Liver (tissue), 9 donors: ENCODE data around the gene CARHSP1. TPM values are rescaled to one million over a fixed set of nuclear protein-coding genes. Genes with fewer than 3 reads are reported as not detected.

Experiments used
- DNase-seq: peaks from one replicate; pipeline ENCODE4 v3.0.0-alpha.2; 2017; ENCODE audit warnings: low spot score
- H3K27ac ChIP-seq, 2 donors: one replicate each; pipeline ENCODE4 v1.7.0; 2013; ENCODE audit warnings: inconsistent platforms in 2 of 2, low read length in 2 of 2, control low read depth in 1 of 2, low read depth in 1 of 2, mild to moderate bottlenecking in 1 of 2
- H3K27me3 ChIP-seq, 4 donors: one replicate each; pipeline versions ENCODE4 v1.6.1 to v1.7.0; 2013; ENCODE audit warnings: low read length in 3 of 4, inconsistent platforms in 1 of 4, mild to moderate bottlenecking in 1 of 4, moderate library complexity in 1 of 4; ENCODE audit not compliant: control insufficient read depth in 4 of 4, insufficient read depth in 4 of 4
- H3K36me3 ChIP-seq, 4 donors: one replicate each; pipeline versions ENCODE4 v1.6.1 to v1.7.0; 2013; ENCODE audit warnings: low read length in 3 of 4, mild to moderate bottlenecking in 3 of 4, low read depth in 1 of 4, moderate library complexity in 1 of 4; ENCODE audit not compliant: control insufficient read depth in 4 of 4, insufficient read depth in 3 of 4
- H3K4me1 ChIP-seq, 4 donors: one replicate each; pipeline versions ENCODE4 v1.6.1 to v1.7.0; 2013; ENCODE audit warnings: low read length in 3 of 4, mild to moderate bottlenecking in 3 of 4, moderate library complexity in 1 of 4; ENCODE audit not compliant: control insufficient read depth in 4 of 4, insufficient read depth in 4 of 4
- H3K4me3 ChIP-seq, 3 donors: one replicate each; pipeline versions ENCODE4 v1.6.1 to v1.7.0; 2013; ENCODE audit warnings: low read length in 3 of 3, control low read depth in 1 of 3, low read depth in 1 of 3, mild to moderate bottlenecking in 1 of 3
- H3K9ac ChIP-seq, 2 donors: one replicate each; pipeline ENCODE4 v1.7.0; 2013; ENCODE audit warnings: low read length in 2 of 2, mild to moderate bottlenecking in 2 of 2, moderate library complexity in 2 of 2, control low read depth in 1 of 2, low read depth in 1 of 2
- H3K9me3 ChIP-seq, 4 donors: one replicate each; pipeline versions ENCODE4 v1.6.1 to v1.7.0; 2013; ENCODE audit warnings: low read length in 3 of 4; ENCODE audit not compliant: control insufficient read depth in 4 of 4
- EGR1 ChIP-seq, 2 donors: IDR thresholded peaks; 2 replicates each; pipeline ENCODE4 v1.6.1; 2016 to 2018; ENCODE audit warnings: antibody characterized with exemption in 2 of 2, low read depth in 2 of 2
- FOXA1 ChIP-seq: IDR thresholded peaks from 2 replicates; pipeline ENCODE4 v1.6.1; 2016; ENCODE audit warnings: antibody characterized with exemption
- FOXA2 ChIP-seq: IDR thresholded peaks from 2 replicates; pipeline ENCODE4 v1.6.1; 2016; ENCODE audit warnings: antibody characterized with exemption
- GABPA ChIP-seq, 2 donors: IDR thresholded peaks in 1 of 2; conservative IDR thresholded peaks in 1 of 2; 2 replicates each; pipeline ENCODE4 v1.6.1; 2016; ENCODE audit warnings: antibody characterized with exemption in 2 of 2, mild to moderate bottlenecking in 1 of 2, moderate library complexity in 1 of 2
- HNF4A ChIP-seq, 2 donors: conservative IDR thresholded peaks; 2 replicates each; pipeline ENCODE4 v1.6.1; 2016; ENCODE audit warnings: antibody characterized with exemption in 2 of 2, mild to moderate bottlenecking in 2 of 2
- HNF4G ChIP-seq: IDR thresholded peaks from 2 replicates; pipeline ENCODE4 v1.6.1; 2016; ENCODE audit warnings: antibody characterized with exemption
- JUND ChIP-seq, 2 donors: IDR thresholded peaks; 2 replicates each; pipeline ENCODE4 v1.6.1; 2016; ENCODE audit warnings: antibody characterized with exemption in 2 of 2
- NR2F2 ChIP-seq: IDR thresholded peaks from 2 replicates; pipeline ENCODE4 v1.6.1; 2016; ENCODE audit warnings: antibody characterized with exemption
- RAD21 ChIP-seq, 2 donors: IDR thresholded peaks; 2 replicates each; pipeline ENCODE4 v1.6.1; 2016; ENCODE audit warnings: antibody characterized with exemption in 2 of 2, mild to moderate bottlenecking in 2 of 2
- RXRA ChIP-seq, 2 donors: IDR thresholded peaks; 2 replicates each; pipeline ENCODE4 v1.6.1; 2017 to 2018; ENCODE audit warnings: antibody characterized with exemption in 2 of 2, mild to moderate bottlenecking in 1 of 2
- SP1 ChIP-seq: IDR thresholded peaks from 2 replicates; pipeline ENCODE4 v1.6.1; 2018; ENCODE audit warnings: antibody characterized with exemption, mild to moderate bottlenecking
- TAF1 ChIP-seq: conservative IDR thresholded peaks from 2 replicates; pipeline ENCODE4 v1.6.1; 2016; ENCODE audit warnings: antibody characterized with exemption, mild to moderate bottlenecking
- YY1 ChIP-seq: IDR thresholded peaks from 2 replicates; pipeline ENCODE4 v1.6.1; 2016; ENCODE audit warnings: antibody characterized with exemption, mild to moderate bottlenecking
- ZBTB33 ChIP-seq: IDR thresholded peaks from 2 replicates; pipeline ENCODE4 v1.6.1; 2016; ENCODE audit warnings: antibody characterized with exemption
- WGBS: extraction: QIAGEN DNeasy Blood & Tissue Kit; methylation state at CpG from one replicate; pipeline ENCODE4 v1.1.7; 2013; 5-methylcytosine and 5-hydroxymethylcytosine counted together
- polyA plus RNA-seq, 2 donors: library from polyadenylated mRNA; stranded (reverse) in 1 of 2; unstranded in 1 of 2; fragments of 200-250 nt in 1 of 2; fragments of >200 nt in 1 of 2; fragmentation: Nextera tagmentation in 1 of 2; extraction: Ambion mirVana in 1 of 2; gene quantifications; one replicate each; pipeline versions ENCODE4 v1.2.1 to v1.2.3, GENCODE V29; 2013 to 2015
- total RNA-seq, 2 donors: library from RNA; depleted of rRNA; stranded (reverse); fragments of >200 nt; gene quantifications; one replicate each; pipeline ENCODE4 v1.2.3, GENCODE V29; 2014
- TF ChIP-seq, protein P1 (sequence below): IDR thresholded peaks from 2 replicates; pipeline ENCODE4 v1.6.1; 2016; ENCODE audit warnings: antibody characterized with exemption
- TF ChIP-seq, protein P2 (sequence below): IDR thresholded peaks from 2 replicates; pipeline ENCODE4 v1.6.1; 2016; ENCODE audit warnings: antibody characterized with exemption, mild to moderate bottlenecking
- TF ChIP-seq, protein P3 (sequence below): fragments of 150-350 bp; IDR thresholded peaks from 2 replicates; pipeline ENCODE4 v1.5.1; 2017; ENCODE audit warnings: improper control_type of control experiment, low read depth, low read length; ENCODE audit not compliant: missing input control
- TF ChIP-seq, protein P4 (sequence below): IDR thresholded peaks from 2 replicates; pipeline ENCODE4 v1.6.1; 2016; ENCODE audit warnings: antibody characterized with exemption
- donor health status: healthy.
- donor health status: healthy.
- donor health status: healthy.
- donor health status: healthy.
- donor health status: healthy.

Gene CARHSP1
- total and polyA plus RNA-seq, 4 donors, result 81.2 to 162 (median 119) TPM

- no peak for DNase-seq
Observed at GRCh38 chr16:8859913-8860881, 8.6 kb downstream of the CARHSP1 start.

More at GRCh38 chr16:8859913-8860881, 8.6 kb downstream of the CARHSP1 start:
- no peaks in the 10 kb centered on the region for H3K27me3 ChIP-seq
- peaks cover 7 to 26% (median 9%) of the 10 kb centered on the region in 4 donors for H3K36me3 ChIP-seq
- H3K4me1 ChIP-seq, result peaks cover 20 to 59% (median 46%) of the 10 kb centered on the region in 4 donors
- peak overlapping the region; percentile 45 to 75 (median 54) for H3K4me3 ChIP-seq
- TF ChIP-seq HNF4G (no peak), FOXA2 (peak; percentile 8), YY1 (peak; percentile 62), NR2F2 (peak; percentile 99), HNF4A (conservative IDR thresholded peaks at IDR 0.05) (peak; percentile 66 to 73), ZBTB33 (peak; percentile 69), RAD21 (IDR thresholded peaks at IDR 0.05) (peak; percentile 49 to 58), TAF1 (no peak), JUND (IDR thresholded peaks at IDR 0.05) (peak; percentile 43 to 56), SP1 (peak; percentile 85), FOXA1 (no peak), GABPA (IDR thresholded peaks at IDR 0.05 in 1 of 2, conservative IDR thresholded peaks at IDR 0.05 in 1 of 2) (no peak), EGR1 (IDR thresholded peaks at IDR 0.05; ENCODE audit: low read depth in 2 of 2) (peak in 1 of 2 donors; percentile 48), RXRA (IDR thresholded peaks at IDR 0.05) (peak; percentile 88 to 91)
- TF ChIP-seq, protein P1, sequence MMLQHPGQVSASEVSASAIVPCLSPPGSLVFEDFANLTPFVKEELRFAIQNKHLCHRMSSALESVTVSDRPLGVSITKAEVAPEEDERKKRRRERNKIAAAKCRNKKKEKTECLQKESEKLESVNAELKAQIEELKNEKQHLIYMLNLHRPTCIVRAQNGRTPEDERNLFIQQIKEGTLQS, result peak; percentile 66
- TF ChIP-seq, protein P2, sequence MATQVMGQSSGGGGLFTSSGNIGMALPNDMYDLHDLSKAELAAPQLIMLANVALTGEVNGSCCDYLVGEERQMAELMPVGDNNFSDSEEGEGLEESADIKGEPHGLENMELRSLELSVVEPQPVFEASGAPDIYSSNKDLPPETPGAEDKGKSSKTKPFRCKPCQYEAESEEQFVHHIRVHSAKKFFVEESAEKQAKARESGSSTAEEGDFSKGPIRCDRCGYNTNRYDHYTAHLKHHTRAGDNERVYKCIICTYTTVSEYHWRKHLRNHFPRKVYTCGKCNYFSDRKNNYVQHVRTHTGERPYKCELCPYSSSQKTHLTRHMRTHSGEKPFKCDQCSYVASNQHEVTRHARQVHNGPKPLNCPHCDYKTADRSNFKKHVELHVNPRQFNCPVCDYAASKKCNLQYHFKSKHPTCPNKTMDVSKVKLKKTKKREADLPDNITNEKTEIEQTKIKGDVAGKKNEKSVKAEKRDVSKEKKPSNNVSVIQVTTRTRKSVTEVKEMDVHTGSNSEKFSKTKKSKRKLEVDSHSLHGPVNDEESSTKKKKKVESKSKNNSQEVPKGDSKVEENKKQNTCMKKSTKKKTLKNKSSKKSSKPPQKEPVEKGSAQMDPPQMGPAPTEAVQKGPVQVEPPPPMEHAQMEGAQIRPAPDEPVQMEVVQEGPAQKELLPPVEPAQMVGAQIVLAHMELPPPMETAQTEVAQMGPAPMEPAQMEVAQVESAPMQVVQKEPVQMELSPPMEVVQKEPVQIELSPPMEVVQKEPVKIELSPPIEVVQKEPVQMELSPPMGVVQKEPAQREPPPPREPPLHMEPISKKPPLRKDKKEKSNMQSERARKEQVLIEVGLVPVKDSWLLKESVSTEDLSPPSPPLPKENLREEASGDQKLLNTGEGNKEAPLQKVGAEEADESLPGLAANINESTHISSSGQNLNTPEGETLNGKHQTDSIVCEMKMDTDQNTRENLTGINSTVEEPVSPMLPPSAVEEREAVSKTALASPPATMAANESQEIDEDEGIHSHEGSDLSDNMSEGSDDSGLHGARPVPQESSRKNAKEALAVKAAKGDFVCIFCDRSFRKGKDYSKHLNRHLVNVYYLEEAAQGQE, result peak; percentile 47
- TF ChIP-seq, protein P3, sequence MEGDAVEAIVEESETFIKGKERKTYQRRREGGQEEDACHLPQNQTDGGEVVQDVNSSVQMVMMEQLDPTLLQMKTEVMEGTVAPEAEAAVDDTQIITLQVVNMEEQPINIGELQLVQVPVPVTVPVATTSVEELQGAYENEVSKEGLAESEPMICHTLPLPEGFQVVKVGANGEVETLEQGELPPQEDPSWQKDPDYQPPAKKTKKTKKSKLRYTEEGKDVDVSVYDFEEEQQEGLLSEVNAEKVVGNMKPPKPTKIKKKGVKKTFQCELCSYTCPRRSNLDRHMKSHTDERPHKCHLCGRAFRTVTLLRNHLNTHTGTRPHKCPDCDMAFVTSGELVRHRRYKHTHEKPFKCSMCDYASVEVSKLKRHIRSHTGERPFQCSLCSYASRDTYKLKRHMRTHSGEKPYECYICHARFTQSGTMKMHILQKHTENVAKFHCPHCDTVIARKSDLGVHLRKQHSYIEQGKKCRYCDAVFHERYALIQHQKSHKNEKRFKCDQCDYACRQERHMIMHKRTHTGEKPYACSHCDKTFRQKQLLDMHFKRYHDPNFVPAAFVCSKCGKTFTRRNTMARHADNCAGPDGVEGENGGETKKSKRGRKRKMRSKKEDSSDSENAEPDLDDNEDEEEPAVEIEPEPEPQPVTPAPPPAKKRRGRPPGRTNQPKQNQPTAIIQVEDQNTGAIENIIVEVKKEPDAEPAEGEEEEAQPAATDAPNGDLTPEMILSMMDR, result no peak
- TF ChIP-seq, protein P4, sequence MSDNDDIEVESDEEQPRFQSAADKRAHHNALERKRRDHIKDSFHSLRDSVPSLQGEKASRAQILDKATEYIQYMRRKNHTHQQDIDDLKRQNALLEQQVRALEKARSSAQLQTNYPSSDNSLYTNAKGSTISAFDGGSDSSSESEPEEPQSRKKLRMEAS, result peak; percentile 52
- peak overlapping the region; percentile 85 to 93 for H3K27ac ChIP-seq
- 37% methylated on average over 25 of the region's 25 CpGs for WGBS
- H3K9me3 ChIP-seq, result no peaks in the 10 kb centered on the region
- H3K9ac ChIP-seq, result no peak overlapping the region
